SJCRH30 (cell line): ENCODE data around the gene LRBA. TPM values are rescaled to one million over a fixed set of nuclear protein-coding genes. Genes with fewer than 3 reads are reported as not detected.
"Not testable (repeated sequence)": the region's sequence is repeated elsewhere in the genome, so short reads cannot be mapped to it uniquely, and the experiment has no call there.

Source experiments
- DNase-seq, 2 experiments: peaks; one replicate each; pipeline ENCODE4 v3.0.0-alpha.2; 2015 to 2020
- H3K27ac ChIP-seq: fragments of 250-450 bp; sonication (Bioruptor Pico); 2 replicates; pipeline ENCODE4 v1.5.1; 2020; ENCODE audit warnings: mild to moderate bottlenecking, moderate library complexity
- H3K27me3 ChIP-seq: fragments of 250-450 bp; sonication (Bioruptor Pico); 2 replicates; pipeline ENCODE4 v1.5.1; 2020; ENCODE audit warnings: mild to moderate bottlenecking, moderate library complexity
- H3K36me3 ChIP-seq: fragments of 250-450 bp; sonication (Bioruptor Pico); 2 replicates; pipeline ENCODE4 v1.5.1; 2020; ENCODE audit warnings: mild to moderate bottlenecking, moderate library complexity
- H3K4me1 ChIP-seq: fragments of 250-450 bp; sonication (Bioruptor Pico); 2 replicates; pipeline ENCODE4 v1.5.1; 2020; ENCODE audit warnings: mild to moderate bottlenecking, moderate library complexity
- H3K4me3 ChIP-seq: fragments of 250-450 bp; sonication (Bioruptor Pico); 2 replicates; pipeline ENCODE4 v1.5.1; 2020; ENCODE audit warnings: mild to moderate bottlenecking, moderate library complexity
- H3K9me3 ChIP-seq: fragments of 250-450 bp; sonication (Bioruptor Pico); replicated peaks from 2 replicates; pipeline ENCODE4 v1.5.1; 2020; ENCODE audit warnings: mild to moderate bottlenecking, moderate library complexity
- total RNA-seq: library from RNA; depleted of rRNA; stranded (reverse); fragments of >200 nt; shearing (Covaris generic); gene quantifications from 2 replicates; pipeline ENCODE4 v1.2.3, GENCODE V29; 2014

LRBA gene
- total RNA-seq, 1 experiment from 2014 or later = 25.9 TPM

DNA sequence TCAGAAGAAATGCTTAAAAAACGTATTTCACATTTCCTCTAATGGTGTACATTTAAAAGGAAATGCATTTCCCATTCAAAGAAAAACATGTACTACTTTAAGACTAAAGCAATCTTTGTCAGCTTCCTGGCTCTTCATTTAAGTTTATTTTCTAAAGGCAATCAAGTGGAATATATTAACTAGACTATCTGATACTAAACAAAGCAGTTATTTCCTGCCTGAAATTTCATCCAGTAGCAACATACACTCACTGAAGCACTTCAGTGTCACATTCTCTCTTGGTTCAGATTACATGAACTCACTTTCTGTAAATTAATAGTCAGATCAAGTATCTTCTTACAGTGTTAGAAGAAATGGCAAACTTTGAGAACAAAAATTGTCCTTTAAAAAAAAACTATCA lies 42.5 kb downstream of the LRBA start:
- Histone ChIP-seq H3K27ac (no peak overlapping the region), H3K4me3 (no peak overlapping the region), H3K27me3 (no peaks in the 10 kb centered on the region), H3K4me1 (no peaks in the 10 kb centered on the region), H3K9me3 (no peaks in the 10 kb centered on the region), H3K36me3 (no peaks in the 10 kb centered on the region)
- peak in 1 of 2 experiments; percentile 3 for DNase-seq

DNA sequence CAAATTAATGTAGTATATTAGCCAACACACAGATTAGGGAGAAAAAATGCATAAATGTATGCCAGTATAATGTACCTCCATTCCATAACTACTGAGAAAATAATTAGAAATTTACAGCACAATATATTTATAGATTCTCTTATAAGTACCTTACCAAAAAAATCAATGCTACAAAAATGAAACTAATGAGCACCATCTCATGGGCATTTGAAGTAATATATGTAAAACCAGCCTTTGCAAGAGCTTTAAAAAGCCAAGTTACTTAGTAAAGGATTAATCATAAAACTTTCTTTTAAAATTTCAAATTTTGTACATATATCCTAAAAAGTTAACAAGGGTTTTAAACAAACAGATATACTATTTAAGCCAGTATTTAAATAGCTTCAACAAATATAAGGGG lies 43.2 kb downstream of the LRBA start:
- Histone ChIP-seq H3K27ac (no peak overlapping the region), H3K9me3 (no peaks in the 10 kb centered on the region), H3K27me3 (no peaks in the 10 kb centered on the region), H3K36me3 (no peaks in the 10 kb centered on the region), H3K4me1 (no peaks in the 10 kb centered on the region), H3K4me3 (no peak overlapping the region)
- DNase-seq = no peak

DNA sequence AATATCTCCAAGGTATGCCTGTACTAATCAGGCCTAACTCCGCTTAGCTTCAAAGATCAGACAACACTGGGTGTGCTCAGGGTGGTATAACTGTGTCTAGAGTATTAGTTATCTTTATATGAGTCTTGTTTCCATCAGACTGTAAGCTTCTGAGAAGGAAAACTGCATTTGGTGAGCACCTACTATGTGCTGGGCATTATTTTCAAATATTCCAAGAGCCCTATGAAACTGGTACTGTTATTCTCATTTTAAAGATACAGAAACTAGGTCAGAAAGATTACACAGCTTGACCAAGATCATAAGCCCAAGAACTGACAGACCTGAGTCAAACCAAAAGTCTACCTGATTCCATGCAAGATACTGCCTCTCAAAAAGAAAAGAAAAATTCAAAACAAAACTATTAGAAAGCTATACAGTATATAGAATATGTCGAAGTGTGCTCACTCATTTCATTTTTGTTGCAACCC lies 44.4 kb downstream of the LRBA start:
- Histone ChIP-seq H3K4me3 (no peak overlapping the region), H3K27ac (no peak overlapping the region), H3K4me1 (no peaks in the 10 kb centered on the region), H3K36me3 (no peaks in the 10 kb centered on the region), H3K27me3 (no peaks in the 10 kb centered on the region), H3K9me3 (no peaks in the 10 kb centered on the region)
- no peak for DNase-seq

- H3K4me1 ChIP-seq = no peaks in the 10 kb centered on the region
- no peak for DNase-seq
- H3K27me3 ChIP-seq = no peaks in the 10 kb centered on the region
- no peak overlapping the region for H3K4me3 ChIP-seq
- H3K9me3 ChIP-seq = no peaks in the 10 kb centered on the region
- no peak overlapping the region for H3K27ac ChIP-seq
- no peaks in the 10 kb centered on the region for H3K36me3 ChIP-seq
These were observed 50.3 kb downstream of the LRBA start for GRCh38 chr4:150964754-150965153.

DNA sequence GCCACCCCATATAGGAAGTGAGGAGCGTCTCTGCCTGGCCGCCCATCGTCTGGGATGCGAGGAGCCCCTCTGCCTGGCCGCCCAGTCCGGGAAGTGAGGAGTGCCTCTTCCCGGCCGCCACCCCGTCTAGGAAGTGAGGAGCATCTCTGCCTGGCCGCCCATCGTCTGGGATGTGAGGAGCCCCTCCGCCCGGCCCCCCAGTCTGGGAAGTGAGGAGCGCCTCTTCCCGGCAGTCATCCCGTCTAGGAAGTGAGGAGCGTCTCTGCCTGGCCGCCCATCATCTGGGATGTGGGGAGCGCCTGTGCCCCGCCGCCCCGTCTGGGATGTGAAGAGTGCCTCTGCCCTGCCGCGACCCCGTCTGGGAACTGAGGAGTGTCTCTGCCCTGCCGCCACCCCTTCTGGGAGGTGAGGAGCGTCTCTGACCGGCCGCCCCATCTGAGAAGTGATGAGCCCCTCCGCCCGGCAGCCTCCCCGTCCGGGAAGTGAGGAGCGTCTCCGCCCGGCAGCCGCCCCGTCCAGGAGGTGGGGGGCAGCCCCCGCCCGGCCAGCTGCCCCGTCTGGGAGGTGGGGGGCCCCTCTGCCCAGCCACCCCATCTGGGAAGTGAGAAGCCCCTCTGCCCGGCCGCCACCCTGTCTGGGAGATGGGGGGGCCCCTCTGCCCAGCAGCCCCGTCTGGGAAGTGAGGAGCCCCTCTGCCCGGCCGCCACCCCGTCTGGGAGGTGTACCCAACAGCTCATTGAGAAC lies 51.3 kb downstream of the LRBA start:
- not testable (repeated sequence) for H3K27ac ChIP-seq, H3K27me3 ChIP-seq, H3K4me1 ChIP-seq, DNase-seq, H3K36me3 ChIP-seq, H3K9me3 ChIP-seq, H3K4me3 ChIP-seq

DNA sequence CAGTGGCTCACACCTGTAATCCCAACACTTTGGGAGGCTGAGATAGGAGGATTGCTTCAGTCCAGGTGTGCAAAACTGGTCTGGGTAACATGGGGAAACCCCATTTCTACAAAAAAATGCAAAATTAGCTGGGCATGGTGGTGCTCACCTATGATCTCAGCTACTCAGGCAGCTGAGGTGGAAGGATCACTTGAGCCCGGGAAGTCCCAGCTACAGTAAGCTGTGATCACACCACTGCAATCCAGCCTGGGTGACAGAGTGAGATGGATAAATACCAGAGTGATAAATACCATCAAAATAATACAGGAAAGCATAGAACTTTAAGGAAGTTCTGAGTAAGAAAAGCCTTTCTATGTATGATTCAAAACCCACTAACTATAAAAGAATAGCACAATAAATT lies 52.8 kb downstream of the LRBA start:
- H3K27me3 ChIP-seq = no peaks in the 10 kb centered on the region
- H3K27ac ChIP-seq = no peak overlapping the region
- no peak for DNase-seq
- no peaks in the 10 kb centered on the region for H3K9me3 ChIP-seq
- H3K36me3 ChIP-seq = no peaks in the 10 kb centered on the region
- H3K4me1 ChIP-seq = no peaks in the 10 kb centered on the region
- H3K4me3 ChIP-seq = no peak overlapping the region

GRCh38 chr4:150961566-150961965 lies 53.5 kb downstream of the LRBA start:
- Histone ChIP-seq H3K36me3 (no peaks in the 10 kb centered on the region), H3K4me1 (no peaks in the 10 kb centered on the region), H3K4me3 (no peak overlapping the region), H3K27ac (no peak overlapping the region), H3K9me3 (no peaks in the 10 kb centered on the region), H3K27me3 (no peaks in the 10 kb centered on the region)
- no peak for DNase-seq

GRCh38 chr4:150960818-150961217 lies 54.3 kb downstream of the LRBA start:
- H3K36me3 ChIP-seq = no peaks in the 10 kb centered on the region
- no peak overlapping the region for H3K27ac ChIP-seq
- peak; percentile 16 to 55 for DNase-seq
- H3K4me3 ChIP-seq = no peak overlapping the region
- H3K9me3 ChIP-seq = no peaks in the 10 kb centered on the region
- H3K4me1 ChIP-seq = no peaks in the 10 kb centered on the region
- H3K27me3 ChIP-seq = no peaks in the 10 kb centered on the region

GRCh38 chr4:150960079-150960478 lies 55.0 kb downstream of the LRBA start:
- H3K9me3 ChIP-seq = no peaks in the 10 kb centered on the region
- DNase-seq = peak in 1 of 2 experiments; percentile 28
- H3K36me3 ChIP-seq = no peaks in the 10 kb centered on the region

DNA sequence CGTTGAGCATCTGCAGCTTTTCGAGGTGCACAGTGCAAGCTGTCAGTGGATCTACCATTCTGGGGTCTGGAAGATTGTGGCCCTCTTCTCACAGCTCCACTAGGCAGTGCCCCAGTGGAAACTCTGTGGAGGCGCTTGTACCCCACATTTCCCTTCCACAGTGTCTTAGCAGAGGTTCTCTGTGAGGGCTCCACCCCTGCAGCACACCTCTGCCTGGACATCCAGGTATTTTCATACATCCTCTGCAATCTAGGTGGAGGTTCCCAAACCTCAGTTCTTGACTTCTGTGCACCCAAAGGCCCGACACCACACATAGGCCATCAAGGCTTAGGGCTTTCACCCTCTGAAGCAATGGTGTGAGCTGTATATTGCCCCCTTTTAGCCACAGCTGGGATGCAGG lies 57.1 kb downstream of the LRBA start:
- not testable (repeated sequence) for DNase-seq, H3K27ac ChIP-seq, H3K36me3 ChIP-seq, H3K27me3 ChIP-seq, H3K4me1 ChIP-seq, H3K4me3 ChIP-seq, H3K9me3 ChIP-seq

More at GRCh38 chr4:150960079-150960478, 55.0 kb downstream of the LRBA start:
- H3K4me3 ChIP-seq = no peak overlapping the region
- no peaks in the 10 kb centered on the region for H3K4me1 ChIP-seq
- no peak overlapping the region for H3K27ac ChIP-seq
- H3K27me3 ChIP-seq = no peaks in the 10 kb centered on the region

DNA sequence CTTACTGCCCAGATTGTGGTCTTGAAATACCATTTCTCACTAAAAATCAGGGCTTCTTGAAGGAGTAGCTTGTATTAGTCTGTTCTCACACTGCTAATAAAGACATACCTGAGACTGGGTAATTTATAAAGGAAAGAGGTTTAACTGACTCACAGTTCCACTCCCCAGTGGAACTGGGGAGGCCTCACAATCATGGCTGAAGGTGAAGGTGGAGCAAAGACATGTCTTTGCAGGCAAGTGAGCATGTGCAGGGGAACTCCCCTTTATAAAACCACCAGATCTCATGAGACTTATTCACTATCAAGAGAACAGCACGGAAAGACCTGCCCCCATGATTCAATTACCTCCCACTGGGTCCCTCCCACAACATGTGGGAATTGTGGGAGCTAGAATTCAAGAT lies 58.0 kb downstream of the LRBA start:
- H3K9me3 ChIP-seq, H3K4me1 ChIP-seq, DNase-seq, H3K4me3 ChIP-seq, H3K27me3 ChIP-seq, H3K36me3 ChIP-seq, H3K27ac ChIP-seq: not testable (repeated sequence)

- H3K4me1 ChIP-seq, DNase-seq, H3K27ac ChIP-seq, H3K4me3 ChIP-seq, H3K27me3 ChIP-seq, H3K9me3 ChIP-seq, H3K36me3 ChIP-seq: not testable (repeated sequence)
These were observed 61.2 kb downstream of the LRBA start for GRCh38 chr4:150953916-150954315.

- Histone ChIP-seq H3K36me3 (no peaks in the 10 kb centered on the region), H3K4me3 (no peak overlapping the region), H3K27ac (no peak overlapping the region), H3K27me3 (no peaks in the 10 kb centered on the region), H3K9me3 (no peaks in the 10 kb centered on the region), H3K4me1 (no peaks in the 10 kb centered on the region)
- DNase-seq = no peak
These were observed 62.8 kb downstream of the LRBA start for GRCh38 chr4:150952167-150952845.

DNA sequence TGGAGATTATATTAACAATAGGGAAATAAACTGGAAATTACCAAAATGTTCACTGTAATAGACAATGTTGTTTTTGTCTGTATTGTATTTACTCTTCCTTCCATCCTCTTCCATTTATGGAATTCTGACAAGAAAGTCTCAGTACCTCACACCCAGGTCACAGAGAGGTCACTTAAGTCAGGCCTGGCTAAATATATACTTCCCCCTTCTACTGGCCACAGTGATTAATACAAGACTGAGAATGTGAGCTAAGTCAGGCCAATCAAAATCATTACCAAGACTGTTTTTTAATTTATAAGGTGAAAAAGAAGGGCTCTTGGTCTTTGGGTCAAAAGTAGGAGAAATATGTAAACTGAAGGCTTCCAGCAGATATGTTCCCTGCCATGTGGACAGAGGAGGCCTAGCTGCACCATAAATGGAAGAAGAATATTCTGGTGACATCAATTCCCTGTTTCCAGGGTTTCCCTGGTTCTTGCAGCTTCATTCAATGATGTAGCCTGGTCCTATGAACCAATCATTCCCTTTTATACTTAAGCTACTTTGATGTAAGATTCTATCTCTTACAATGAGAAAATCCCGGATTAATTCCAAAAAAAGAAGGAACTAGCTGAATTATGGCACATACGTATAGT lies 64.3 kb downstream of the LRBA start:
- no peaks in the 10 kb centered on the region for H3K36me3 ChIP-seq
- no peak for DNase-seq
- no peak overlapping the region for H3K4me3 ChIP-seq
- no peak overlapping the region for H3K27ac ChIP-seq
- no peaks in the 10 kb centered on the region for H3K9me3 ChIP-seq
- no peaks in the 10 kb centered on the region for H3K27me3 ChIP-seq
- no peaks in the 10 kb centered on the region for H3K4me1 ChIP-seq

DNA sequence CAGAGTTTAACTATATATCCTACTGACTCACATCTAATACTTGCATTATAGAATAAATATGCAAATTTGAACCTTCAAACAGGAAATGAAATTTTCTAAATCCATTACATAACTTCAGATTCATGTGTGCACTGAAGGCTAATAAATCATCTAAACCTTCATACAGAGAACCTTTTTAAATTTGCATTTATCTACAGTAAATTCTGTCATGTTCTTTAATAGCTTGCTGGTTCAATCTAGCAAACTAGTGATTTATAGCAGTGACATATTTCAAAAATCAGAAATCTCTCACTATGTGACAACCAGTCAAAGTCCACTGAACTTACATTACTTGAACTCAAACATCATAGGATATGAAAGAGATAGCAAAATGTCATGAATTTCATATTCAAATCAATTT lies 65.1 kb downstream of the LRBA start:
- no peaks in the 10 kb centered on the region for H3K9me3 ChIP-seq
- H3K27me3 ChIP-seq = no peaks in the 10 kb centered on the region
- no peaks in the 10 kb centered on the region for H3K36me3 ChIP-seq
- no peak for DNase-seq
- H3K4me1 ChIP-seq = no peaks in the 10 kb centered on the region
- H3K4me3 ChIP-seq = no peak overlapping the region
- no peak overlapping the region for H3K27ac ChIP-seq
